ENCODE data around the gene GDF11. TPM values are rescaled to one million over a fixed set of nuclear protein-coding genes. Genes with fewer than 3 reads are reported as not detected.

GDF11 gene
- total and polyA plus RNA-seq, 2 of the 8 experiments (the other 6 are each of a cell fraction or from before 2014, with no cell fraction given) = 12.1 to 15.1 TPM

DNA sequence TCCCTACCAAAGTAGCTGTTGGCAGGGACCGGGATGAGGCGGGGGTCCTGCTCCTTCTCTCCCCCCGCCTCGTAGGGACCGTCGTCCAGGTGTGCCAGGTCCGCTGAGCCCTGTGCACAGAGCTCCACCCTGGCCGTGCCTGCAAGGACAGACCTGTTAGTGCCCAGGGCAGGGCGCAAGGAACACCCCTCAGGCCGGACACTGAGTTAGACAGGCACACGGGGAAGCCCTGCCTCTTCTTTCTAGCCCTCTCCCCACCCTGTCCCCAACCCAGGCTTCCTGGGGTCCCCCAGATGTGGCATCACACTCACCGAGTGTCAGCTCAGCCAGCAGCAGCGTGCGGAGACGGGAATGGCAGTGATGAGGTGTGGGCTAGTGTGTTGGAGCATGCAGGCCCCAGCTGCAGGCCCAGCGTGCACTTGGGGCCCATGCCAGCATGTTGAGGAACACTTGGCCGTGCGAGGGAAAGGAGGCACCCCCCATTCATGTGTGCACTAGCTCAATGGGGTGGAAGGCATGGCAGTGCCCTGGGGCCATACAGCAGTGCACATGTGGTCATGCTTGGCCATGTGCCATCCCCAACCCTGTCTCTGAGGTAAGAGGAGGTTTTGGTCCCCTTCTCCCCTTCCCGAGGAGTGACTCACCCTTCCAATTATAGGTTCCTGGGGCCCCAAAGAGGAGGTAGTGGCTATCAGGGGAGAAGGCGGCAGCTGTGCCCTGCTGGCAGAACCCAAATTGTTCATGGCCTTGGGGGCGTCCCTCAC lies 42.5 kb upstream of the GDF11 start (continued):
- TF ChIP-seq RAD21 (IDR thresholded peaks at IDR 0.05 in 1 of 2, conservative IDR thresholded peaks at IDR 0.05 in 1 of 2; ENCODE audit: low read depth in 2 of 2, low read length in 2 of 2) (no peak), ASH2L (IDR thresholded peaks at IDR 0.05; ENCODE audit: low read length) (no peak), TCF12 (IDR thresholded peaks at IDR 0.05; ENCODE audit: low read depth, low read length) (no peak), KDM5A (IDR thresholded peaks at IDR 0.05; ENCODE audit: low read length) (no peak), KDM4A (IDR thresholded peaks at IDR 0.05; ENCODE audit: low read depth, low read length, severe bottlenecking) (no peak), HDAC6 (IDR thresholded peaks at IDR 0.05; ENCODE audit: low read depth, low read length) (no peak), BRCA1 (IDR thresholded peaks at IDR 0.05; ENCODE audit: low read depth, low read length) (no peak), EP300 (IDR thresholded peaks at IDR 0.05; ENCODE audit: borderline replicate concordance in 1 of 2, low read depth in 2 of 2, low read length in 2 of 2) (no peak), CTBP2 (IDR thresholded peaks at IDR 0.05; ENCODE audit: borderline replicate concordance, insufficient read depth, insufficient read length, low read length) (no peak), POLR2A (IDR thresholded peaks at IDR 0.05; ENCODE audit: control extremely low read depth in 1 of 2, low read depth in 2 of 2, low read length in 2 of 2) (no peak)
- TF ChIP-seq, protein P1, sequence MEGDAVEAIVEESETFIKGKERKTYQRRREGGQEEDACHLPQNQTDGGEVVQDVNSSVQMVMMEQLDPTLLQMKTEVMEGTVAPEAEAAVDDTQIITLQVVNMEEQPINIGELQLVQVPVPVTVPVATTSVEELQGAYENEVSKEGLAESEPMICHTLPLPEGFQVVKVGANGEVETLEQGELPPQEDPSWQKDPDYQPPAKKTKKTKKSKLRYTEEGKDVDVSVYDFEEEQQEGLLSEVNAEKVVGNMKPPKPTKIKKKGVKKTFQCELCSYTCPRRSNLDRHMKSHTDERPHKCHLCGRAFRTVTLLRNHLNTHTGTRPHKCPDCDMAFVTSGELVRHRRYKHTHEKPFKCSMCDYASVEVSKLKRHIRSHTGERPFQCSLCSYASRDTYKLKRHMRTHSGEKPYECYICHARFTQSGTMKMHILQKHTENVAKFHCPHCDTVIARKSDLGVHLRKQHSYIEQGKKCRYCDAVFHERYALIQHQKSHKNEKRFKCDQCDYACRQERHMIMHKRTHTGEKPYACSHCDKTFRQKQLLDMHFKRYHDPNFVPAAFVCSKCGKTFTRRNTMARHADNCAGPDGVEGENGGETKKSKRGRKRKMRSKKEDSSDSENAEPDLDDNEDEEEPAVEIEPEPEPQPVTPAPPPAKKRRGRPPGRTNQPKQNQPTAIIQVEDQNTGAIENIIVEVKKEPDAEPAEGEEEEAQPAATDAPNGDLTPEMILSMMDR (IDR thresholded peaks at IDR 0.05; ENCODE audit: control extremely low read depth in 1 of 3, insufficient read depth in 1 of 3, low read depth in 1 of 3, low read length in 3 of 3) = no peak

Measured in H1 (cell line).